SK-N-SH (cell line): ENCODE results near the gene SLC25A41. TPM values are rescaled to one million over a fixed set of nuclear protein-coding genes. Genes with fewer than 3 reads are reported as not detected.

ENCODE experiments used
- CTCF ChIA-PET: fragments of 300-600, 350-600 bp; formaldehyde crosslinking; extraction: SDS; loops from one replicate; lab custom pipeline; 2021; lab: Yijun Ruan, JAX
- POLR2A ChIA-PET: fragments of 350-600 bp; sonication (Branson Sonifier 250); formaldehyde crosslinking; extraction: SDS; loops from one replicate; lab custom pipeline; 2020; ENCODE audit warnings: antibody characterized with exemption, inconsistent platforms; lab: Yijun Ruan, JAX
- DNase-seq: peaks from one replicate; pipeline ENCODE4 v3.0.0; 2012
- H2AFZ ChIP-seq: fragments of 200-600 bp; sonication (generic); 2 replicates; pipeline ENCODE4 v1.8.1; 2016; ENCODE audit warnings: antibody characterized with exemption, mild to moderate bottlenecking, low read depth
- H3F3A ChIP-seq: fragments of 200-600 bp; sonication (generic); replicated peaks from 2 replicates; pipeline ENCODE3; 2016; ENCODE audit warnings: antibody characterized with exemption, mild to moderate bottlenecking; ENCODE audit not compliant: insufficient read depth
- H3K27ac ChIP-seq, 2 experiments: fragments of 200-500 bp in 1 of 2; fragments of 200-600 bp in 1 of 2; sonication (Bioruptor generic) in 1 of 2; sonication (generic), shearing (Covaris generic) in 1 of 2; 2 replicates each; pipeline versions ENCODE4 v1.5.1 to v1.6.1; 2014 to 2016; ENCODE audit warnings: low read depth in 2 of 2, inconsistent platforms in 1 of 2, low read length in 1 of 2, mild to moderate bottlenecking in 1 of 2, mixed read lengths in 1 of 2
- H3K27me3 ChIP-seq: fragments of 200-600 bp; sonication (generic), shearing (Covaris generic); 2 replicates; pipeline ENCODE4 v1.6.1; 2016; ENCODE audit warnings: mixed run types; ENCODE audit not compliant: insufficient read depth
- H3K36me3 ChIP-seq, 2 experiments: fragments of 200-500 bp in 1 of 2; fragments of 200-600 bp in 1 of 2; sonication (Bioruptor generic) in 1 of 2; sonication (generic) in 1 of 2; replicated peaks in 1 of 2; 2 replicates each; pipeline versions ENCODE3 to v1.5.1; 2014 to 2016; ENCODE audit warnings: low read length in 1 of 2, mild to moderate bottlenecking in 1 of 2; ENCODE audit not compliant: insufficient read depth in 2 of 2, control insufficient read depth in 1 of 2
- H3K4me1 ChIP-seq, 2 experiments: fragments of 200-500 bp in 1 of 2; fragments of 200-600 bp in 1 of 2; sonication (Bioruptor generic) in 1 of 2; sonication (generic), shearing (Covaris generic) in 1 of 2; 2 replicates each; pipeline versions ENCODE4 v1.5.1 to v1.6.1; 2014 to 2016; ENCODE audit warnings: low read depth in 1 of 2, low read length in 1 of 2, mixed run types in 1 of 2; ENCODE audit not compliant: insufficient read depth in 2 of 2, control insufficient read depth in 1 of 2
- H3K4me2 ChIP-seq: fragments of 200-600 bp; sonication (generic), shearing (Covaris generic); 2 replicates; pipeline ENCODE4 v1.6.1; 2017; ENCODE audit warnings: mixed run types
- H3K4me3 ChIP-seq, 2 experiments: fragments of 200-500 bp in 1 of 2; fragments of 200-600 bp in 1 of 2; sonication (Bioruptor generic) in 1 of 2; sonication (generic), shearing (Covaris generic) in 1 of 2; 2 replicates each; pipeline versions ENCODE4 v1.5.1 to v1.8.1; 2014 to 2016; ENCODE audit warnings: low read depth in 2 of 2, inconsistent platforms in 1 of 2, low read length in 1 of 2, mild to moderate bottlenecking in 1 of 2, mixed read lengths in 1 of 2, moderate library complexity in 1 of 2
- H3K79me2 ChIP-seq: fragments of 200-600 bp; sonication (generic); 2 replicates; pipeline ENCODE4 v1.8.1; 2017; ENCODE audit warnings: mild to moderate bottlenecking; ENCODE audit not compliant: insufficient read depth
- H3K9ac ChIP-seq: fragments of 200-600 bp; sonication (generic); 2 replicates; pipeline ENCODE4 v1.6.1; 2017; ENCODE audit warnings: mixed run types
- H3K9me2 ChIP-seq: fragments of 200-600 bp; sonication (generic); 2 replicates; pipeline ENCODE4 v1.6.1; 2017; ENCODE audit warnings: mixed run types
- H3K9me3 ChIP-seq: fragments of 200-600 bp; sonication (generic); 2 replicates; pipeline ENCODE4 v1.6.1; 2017; ENCODE audit warnings: mixed run types, mild to moderate bottlenecking, moderate library complexity
- H4K20me1 ChIP-seq: fragments of 200-600 bp; sonication (generic); 2 replicates; pipeline ENCODE4 v1.6.1; 2017; ENCODE audit warnings: mild to moderate bottlenecking, mixed run types; ENCODE audit not compliant: insufficient read depth
- CHD2 ChIP-seq: fragments of 150-350 bp; IDR thresholded peaks from 2 replicates; pipeline ENCODE4 v1.6.1; 2018; ENCODE audit warnings: low read length; ENCODE audit not compliant: partially characterized antibody
- CTCF ChIP-seq: fragments of 200-600 bp; sonication (generic); IDR thresholded peaks from 2 replicates; pipeline ENCODE4 v1.6.1; 2017; ENCODE audit warnings: antibody characterized with exemption, mild to moderate bottlenecking, moderate library complexity
- ELF1 ChIP-seq: IDR thresholded peaks from 2 replicates; pipeline ENCODE4 v1.4.0; 2012
- EP300 ChIP-seq, 2 experiments: IDR thresholded peaks; 2 replicates each; pipeline versions ENCODE4 v1.4.0 to v1.6.1; 2012; ENCODE audit warnings: borderline replicate concordance in 1 of 2, low read depth in 1 of 2, low read length in 1 of 2
- FOSL2 ChIP-seq: IDR thresholded peaks from 2 replicates; pipeline ENCODE4 v1.4.0; 2012; ENCODE audit warnings: low read depth, mild to moderate bottlenecking, moderate library complexity, borderline replicate concordance
- FOXJ3 ChIP-seq: sonication (generic); formaldehyde crosslinking; IDR thresholded peaks from 2 replicates; pipeline ENCODE4 v1.5.1; 2020; ENCODE audit warnings: mild to moderate bottlenecking, missing genetic modification reagents
- NFIC ChIP-seq: IDR thresholded peaks from 2 replicates; pipeline ENCODE4 v1.4.0; 2012; ENCODE audit warnings: borderline replicate concordance
- NRF1 ChIP-seq: IDR thresholded peaks from 2 replicates; pipeline ENCODE4 v1.6.1; 2012; ENCODE audit warnings: low read depth, mild to moderate bottlenecking, low read length
- RAD21 ChIP-seq: IDR thresholded peaks from 2 replicates; pipeline ENCODE4 v1.6.1; 2012; ENCODE audit warnings: mild to moderate bottlenecking, low read length
- RFX5 ChIP-seq: IDR thresholded peaks from 2 replicates; pipeline ENCODE4 v1.6.1; 2012; ENCODE audit warnings: mild to moderate bottlenecking, improper control_type of control experiment, low read length
- SIN3A ChIP-seq: IDR thresholded peaks from 2 replicates; pipeline ENCODE4 v1.6.1; 2012; ENCODE audit warnings: low read depth, mild to moderate bottlenecking, low read length, moderate library complexity, borderline replicate concordance
- SMC3 ChIP-seq: IDR thresholded peaks from 2 replicates; pipeline ENCODE4 v1.6.1; 2012; ENCODE audit warnings: low read depth, low read length, improper control_type of control experiment
- USF1 ChIP-seq: IDR thresholded peaks from 2 replicates; pipeline ENCODE4 v1.4.0; 2012; ENCODE audit warnings: low read depth, borderline replicate concordance
- ZBTB33 ChIP-seq: IDR thresholded peaks from 2 replicates; pipeline ENCODE4 v1.4.0; 2012; ENCODE audit warnings: low read depth, borderline replicate concordance
- WGBS: methylation state at CpG from one replicate; pipeline ENCODE4 v1.1.6; 2017; ENCODE audit warnings: low lambda C conversion rate; 5-methylcytosine and 5-hydroxymethylcytosine counted together
- polyA plus RNA-seq, 3 experiments: library from polyadenylated mRNA; depleted of rRNA; stranded (reverse); fragments of >200 nt; gene quantifications; 2 replicates each; pipeline ENCODE4 v1.2.3, GENCODE V29; 2012
- TF ChIP-seq, protein P1 (sequence below): fragments of 150-350 bp; IDR thresholded peaks from 2 replicates; pipeline ENCODE4 v1.6.1; 2016; ENCODE audit warnings: mild to moderate bottlenecking, low read depth, low read length
- TF ChIP-seq, protein P2 (sequence below): IDR thresholded peaks from 2 replicates; pipeline ENCODE4 v1.4.0; 2012; ENCODE audit warnings: low read depth

SLC25A41 gene
- polyA plus RNA-seq, 1 of the 3 experiments (the other 2 are of a cell fraction): 0.12 TPM

DNA sequence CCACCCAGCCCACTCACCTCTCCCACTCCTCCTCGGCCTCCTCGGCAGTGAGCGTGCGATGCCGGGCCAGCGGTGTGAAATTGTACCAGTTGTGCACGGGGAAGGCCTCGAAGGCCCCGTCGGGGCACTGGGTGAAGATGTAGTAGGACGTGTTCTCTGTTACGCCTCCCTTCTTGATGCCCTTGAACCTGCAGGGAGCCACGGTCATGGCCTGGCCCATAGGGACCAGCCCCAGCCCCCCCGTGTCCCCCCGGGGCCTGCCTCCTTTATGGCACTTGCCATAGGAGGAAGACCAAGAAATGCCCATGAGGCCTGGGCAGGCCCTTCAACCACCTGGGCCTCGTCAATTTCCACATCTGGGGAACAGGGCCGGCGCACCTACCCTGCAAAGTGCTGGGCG is 46.2 kb downstream of the SLC25A41 start:
- no peaks in the 10 kb centered on the region for H4K20me1 ChIP-seq
- CTCF ChIA-PET: interaction anchor here (0.9 kb wide), 1 partner anchor 10 kb away, joined by 3 read pairs; no protein-coding TSS in a partner anchor
- H3F3A ChIP-seq: no peaks in the 10 kb centered on the region
- H3K4me1 ChIP-seq: peaks cover 5 to 7% of the 10 kb centered on the region in 2 experiments; a peak in 2 of 4 replicates
- H3K79me2 ChIP-seq: peaks cover 38% of the 10 kb centered on the region
- H3K4me2 ChIP-seq: no peak overlapping the region
- H3K9me3 ChIP-seq: no peaks in the 10 kb centered on the region
- WGBS: 95% methylated on average over 9 of the region's 19 CpGs
- POLR2A ChIA-PET: interaction anchor here (0.6 kb wide), 1 partner anchor 23 kb away, joined by 4 read pairs; no protein-coding TSS in a partner anchor
- H3K9ac ChIP-seq: no peak overlapping the region
- DNase-seq: no peak
- H3K4me3 ChIP-seq: no peak overlapping the region
- TF ChIP-seq NRF1 (no peak), SIN3A (no peak), NFIC (no peak), FOSL2 (no peak), ZBTB33 (no peak), RFX5 (no peak), RAD21 (no peak), FOXJ3 (CRISPR knock-in tag) (no peak), CTCF (no peak), CHD2 (no peak), EP300 (IDR thresholded peaks at IDR 0.05; ENCODE audit: borderline replicate concordance in 1 of 2, low read depth in 1 of 2, low read length in 1 of 2) (no peak), SMC3 (no peak), USF1 (no peak), ELF1 (no peak)
- TF ChIP-seq, protein P1, sequence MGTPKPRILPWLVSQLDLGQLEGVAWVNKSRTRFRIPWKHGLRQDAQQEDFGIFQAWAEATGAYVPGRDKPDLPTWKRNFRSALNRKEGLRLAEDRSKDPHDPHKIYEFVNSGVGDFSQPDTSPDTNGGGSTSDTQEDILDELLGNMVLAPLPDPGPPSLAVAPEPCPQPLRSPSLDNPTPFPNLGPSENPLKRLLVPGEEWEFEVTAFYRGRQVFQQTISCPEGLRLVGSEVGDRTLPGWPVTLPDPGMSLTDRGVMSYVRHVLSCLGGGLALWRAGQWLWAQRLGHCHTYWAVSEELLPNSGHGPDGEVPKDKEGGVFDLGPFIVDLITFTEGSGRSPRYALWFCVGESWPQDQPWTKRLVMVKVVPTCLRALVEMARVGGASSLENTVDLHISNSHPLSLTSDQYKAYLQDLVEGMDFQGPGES: no peak
- TF ChIP-seq, protein P2, sequence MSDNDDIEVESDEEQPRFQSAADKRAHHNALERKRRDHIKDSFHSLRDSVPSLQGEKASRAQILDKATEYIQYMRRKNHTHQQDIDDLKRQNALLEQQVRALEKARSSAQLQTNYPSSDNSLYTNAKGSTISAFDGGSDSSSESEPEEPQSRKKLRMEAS: no peak
- H2AFZ ChIP-seq: no peak overlapping the region
- H3K27ac ChIP-seq: no peak overlapping the region
- no peaks in the 10 kb centered on the region for H3K27me3 ChIP-seq
- no peaks in the 10 kb centered on the region for H3K9me2 ChIP-seq
- peaks cover 37 to 39% of the 10 kb centered on the region in 2 experiments for H3K36me3 ChIP-seq
